Adrenal gland (tissue), 5 donors: ENCODE results near the gene KIAA1328.

Experiments used
- POLR2A ChIP-seq, 2 donors: fragments of 450-650 bp; IDR thresholded peaks; one replicate each; pipeline ENCODE4 v1.6.1; 2017; ENCODE audit warnings: antibody characterized with exemption in 2 of 2, mild to moderate bottlenecking in 2 of 2, moderate library complexity in 1 of 2
- TF ChIP-seq, protein P1 (sequence below), 6 experiments: fragments of 450-650 bp in 4 of 6; fragments of 200-600 bp in 2 of 6; sonication (generic) in 1 of 6; IDR thresholded peaks; 1 replicate in 5 of 6; 2 replicates in 1 of 6; pipeline versions ENCODE4 v1.5.1 to v1.8.0; 2016 to 2021; ENCODE audit warnings: antibody characterized with exemption in 6 of 6, mild to moderate bottlenecking in 2 of 6, moderate library complexity in 1 of 6
- donor health status: DM: no; HTN: no; CAD: no.

DNA sequence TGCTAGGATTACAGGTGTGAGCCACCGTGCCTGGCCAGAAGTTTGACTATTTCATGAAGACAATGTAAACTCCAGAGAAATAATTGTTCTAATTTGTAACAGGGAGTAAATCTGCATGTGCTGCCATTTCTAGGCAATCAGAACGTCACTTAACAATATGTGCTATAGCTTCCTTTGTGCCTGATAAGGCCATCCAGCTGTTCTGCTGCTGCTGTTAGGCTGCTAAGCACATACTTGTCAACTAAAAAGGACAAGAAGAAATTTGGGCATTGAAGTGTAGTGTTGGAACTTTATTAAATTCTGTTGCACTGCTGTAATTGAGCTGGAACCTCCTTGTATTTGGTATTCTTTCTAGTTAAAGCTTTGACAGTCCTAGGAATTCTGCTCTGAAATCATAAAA, 57.1 kb downstream of the KIAA1328 start:
- TF ChIP-seq, protein P1, sequence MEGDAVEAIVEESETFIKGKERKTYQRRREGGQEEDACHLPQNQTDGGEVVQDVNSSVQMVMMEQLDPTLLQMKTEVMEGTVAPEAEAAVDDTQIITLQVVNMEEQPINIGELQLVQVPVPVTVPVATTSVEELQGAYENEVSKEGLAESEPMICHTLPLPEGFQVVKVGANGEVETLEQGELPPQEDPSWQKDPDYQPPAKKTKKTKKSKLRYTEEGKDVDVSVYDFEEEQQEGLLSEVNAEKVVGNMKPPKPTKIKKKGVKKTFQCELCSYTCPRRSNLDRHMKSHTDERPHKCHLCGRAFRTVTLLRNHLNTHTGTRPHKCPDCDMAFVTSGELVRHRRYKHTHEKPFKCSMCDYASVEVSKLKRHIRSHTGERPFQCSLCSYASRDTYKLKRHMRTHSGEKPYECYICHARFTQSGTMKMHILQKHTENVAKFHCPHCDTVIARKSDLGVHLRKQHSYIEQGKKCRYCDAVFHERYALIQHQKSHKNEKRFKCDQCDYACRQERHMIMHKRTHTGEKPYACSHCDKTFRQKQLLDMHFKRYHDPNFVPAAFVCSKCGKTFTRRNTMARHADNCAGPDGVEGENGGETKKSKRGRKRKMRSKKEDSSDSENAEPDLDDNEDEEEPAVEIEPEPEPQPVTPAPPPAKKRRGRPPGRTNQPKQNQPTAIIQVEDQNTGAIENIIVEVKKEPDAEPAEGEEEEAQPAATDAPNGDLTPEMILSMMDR (IDR thresholded peaks at IDR 0.05): no peak
- no peak for TF ChIP-seq POLR2A (IDR thresholded peaks at IDR 0.05)
